HepG2 (cell line): ENCODE results near the gene ABT1.

Experiments used
- NR1H2 ChIP-seq: sonication (generic); formaldehyde crosslinking; IDR thresholded peaks from 2 replicates; pipeline ENCODE4 v1.8.1; 2022; ENCODE audit warnings: low read depth, missing genetic modification reagents, borderline replicate concordance
- ZBTB4 ChIP-seq: sonication (generic); formaldehyde crosslinking; IDR thresholded peaks from 2 replicates; pipeline ENCODE4 v1.4.0; 2020; ENCODE audit warnings: missing genetic modification reagents, mild to moderate bottlenecking, borderline replicate concordance
- ZNF709 ChIP-seq: sonication (generic); formaldehyde crosslinking; IDR thresholded peaks from 2 replicates; pipeline ENCODE4 v1.5.0; 2020; ENCODE audit warnings: mild to moderate bottlenecking, missing genetic modification reagents

- TF ChIP-seq ZNF709 (CRISPR knock-in tag) (no peak), NR1H2 (CRISPR knock-in tag) (no peak), ZBTB4 (CRISPR knock-in tag) (no peak)
These were observed 3.2 kb upstream of the ABT1 start for GRCh38 chr6:26593278-26594130.
